ENCODE results near the gene DOCK7. TPM values are rescaled to one million over a fixed set of nuclear protein-coding genes. Genes with fewer than 3 reads are reported as not detected.
"Not testable (repeated sequence)": the region's sequence is repeated elsewhere in the genome, so short reads cannot be mapped to it uniquely, and the experiment has no call there.

DOCK7 gene
- total and polyA plus RNA-seq, 7 donors, result 3.1 to 12.9 (median 7.0) TPM

DNA sequence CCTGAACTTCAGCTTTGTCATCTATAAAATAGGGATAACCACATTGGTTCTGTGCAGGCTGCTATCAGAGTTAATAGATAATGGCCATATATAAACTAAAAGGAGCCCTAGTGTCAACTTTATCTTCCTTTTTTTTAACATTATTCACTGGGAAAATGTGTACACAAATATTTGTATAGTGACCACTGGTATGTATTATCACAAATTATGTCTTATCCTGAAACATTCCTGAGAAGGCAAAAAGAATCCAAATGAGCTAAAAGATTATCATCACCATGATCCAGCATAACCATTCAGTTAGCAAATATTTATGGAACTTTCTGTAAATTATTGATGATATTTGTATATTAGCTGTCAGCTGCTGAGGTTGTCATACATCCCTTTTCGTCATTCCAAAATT lies 74.3 kb downstream of the DOCK7 start:
- Histone ChIP-seq H3K27ac (no peak overlapping the region), H3K4me3 (no peak overlapping the region), H3K36me3 (ENCODE audit: insufficient read depth in 1 of 2, low read depth in 1 of 2) (peaks cover 0 to 25% of the 10 kb centered on the region in 2 donors), H3K9me3 (no peaks in the 10 kb centered on the region), H3K27me3 (ENCODE audit: insufficient read depth in 3 of 3, low read length in 2 of 3) (no peaks in the 10 kb centered on the region), H3K4me1 (no peaks in the 10 kb centered on the region)
- no peak for ATAC-seq
- no peak for DNase-seq
- WGBS, 3 donors, result 94 to 98% (median 97%) methylated on average over 1 of the region's 1 CpG
- TF ChIP-seq, protein P1, sequence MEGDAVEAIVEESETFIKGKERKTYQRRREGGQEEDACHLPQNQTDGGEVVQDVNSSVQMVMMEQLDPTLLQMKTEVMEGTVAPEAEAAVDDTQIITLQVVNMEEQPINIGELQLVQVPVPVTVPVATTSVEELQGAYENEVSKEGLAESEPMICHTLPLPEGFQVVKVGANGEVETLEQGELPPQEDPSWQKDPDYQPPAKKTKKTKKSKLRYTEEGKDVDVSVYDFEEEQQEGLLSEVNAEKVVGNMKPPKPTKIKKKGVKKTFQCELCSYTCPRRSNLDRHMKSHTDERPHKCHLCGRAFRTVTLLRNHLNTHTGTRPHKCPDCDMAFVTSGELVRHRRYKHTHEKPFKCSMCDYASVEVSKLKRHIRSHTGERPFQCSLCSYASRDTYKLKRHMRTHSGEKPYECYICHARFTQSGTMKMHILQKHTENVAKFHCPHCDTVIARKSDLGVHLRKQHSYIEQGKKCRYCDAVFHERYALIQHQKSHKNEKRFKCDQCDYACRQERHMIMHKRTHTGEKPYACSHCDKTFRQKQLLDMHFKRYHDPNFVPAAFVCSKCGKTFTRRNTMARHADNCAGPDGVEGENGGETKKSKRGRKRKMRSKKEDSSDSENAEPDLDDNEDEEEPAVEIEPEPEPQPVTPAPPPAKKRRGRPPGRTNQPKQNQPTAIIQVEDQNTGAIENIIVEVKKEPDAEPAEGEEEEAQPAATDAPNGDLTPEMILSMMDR (IDR thresholded peaks at IDR 0.05), result no peak
- intact Hi-C loops (cut with DNase I), result no loop called here

DNA sequence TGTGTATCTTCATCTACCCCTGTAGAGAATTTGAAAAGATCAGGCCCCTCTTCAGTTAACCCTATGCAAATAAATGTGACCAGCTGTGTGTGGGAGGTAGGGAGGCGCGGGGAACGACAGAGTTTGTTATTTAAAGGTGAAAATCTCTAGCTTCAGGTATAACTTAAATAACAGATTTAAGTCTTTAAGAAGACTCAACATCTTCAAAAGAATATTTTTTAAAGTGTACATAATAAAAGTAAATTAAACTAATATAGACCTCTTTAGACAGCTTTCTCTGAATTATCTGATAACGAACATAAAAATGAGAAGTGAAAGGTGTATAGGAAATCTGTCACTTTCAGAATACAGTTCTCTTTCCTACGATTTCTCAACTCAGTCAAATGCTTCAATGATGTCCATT lies 74.9 kb downstream of the DOCK7 start:
- no peaks in the 10 kb centered on the region for H3K4me1 ChIP-seq
- H3K27me3 ChIP-seq (ENCODE audit: insufficient read depth in 3 of 3, low read length in 2 of 3), result no peaks in the 10 kb centered on the region
- no peak overlapping the region for H3K27ac ChIP-seq
- DNase-seq, result no peak
- WGBS, 3 donors, result 88% methylated on average over 5 of the region's 5 CpGs
- TF ChIP-seq, protein P1 (IDR thresholded peaks at IDR 0.05), result no peak
- peaks cover 0 to 19% of the 10 kb centered on the region in 2 donors for H3K36me3 ChIP-seq (ENCODE audit: insufficient read depth in 1 of 2, low read depth in 1 of 2)
- H3K9me3 ChIP-seq, result no peaks in the 10 kb centered on the region
- no peak for ATAC-seq
- H3K4me3 ChIP-seq, result no peak overlapping the region
- intact Hi-C loops (cut with DNase I), result no loop called here

DNA sequence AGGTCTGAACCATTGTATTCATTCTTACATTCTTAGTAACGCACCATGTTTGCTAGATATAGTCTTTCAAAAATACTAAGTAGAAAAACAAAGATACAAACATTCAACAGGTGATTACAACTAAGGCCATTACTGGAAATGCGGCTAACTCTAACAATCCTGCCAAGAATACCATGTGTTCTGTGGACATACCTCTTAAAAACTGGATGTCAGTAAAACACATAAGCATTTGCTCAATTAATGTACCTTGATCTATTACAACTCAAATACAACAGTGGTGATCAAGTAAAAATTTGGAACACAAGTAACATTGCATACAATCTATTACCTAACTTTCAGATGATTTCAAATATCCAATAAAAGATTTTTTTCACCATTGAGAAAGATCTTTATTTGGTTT lies 75.4 kb downstream of the DOCK7 start:
- 89 to 96% (median 89%) methylated on average over 2 of the region's 2 CpGs for WGBS, 3 donors
- no peak overlapping the region for H3K27ac ChIP-seq
- TF ChIP-seq, protein P1 (IDR thresholded peaks at IDR 0.05), result no peak
- intact Hi-C loops (cut with DNase I), result no loop called here
- H3K9me3 ChIP-seq, result no peaks in the 10 kb centered on the region
- ATAC-seq (no peak), DNase-seq (no peak)
- no peak overlapping the region for H3K4me3 ChIP-seq
- no peaks in the 10 kb centered on the region for H3K4me1 ChIP-seq
- H3K36me3 ChIP-seq (ENCODE audit: insufficient read depth in 1 of 2, low read depth in 1 of 2), result peaks cover 0 to 14% of the 10 kb centered on the region in 2 donors
- H3K27me3 ChIP-seq (ENCODE audit: insufficient read depth in 3 of 3, low read length in 2 of 3), result no peaks in the 10 kb centered on the region

DNA sequence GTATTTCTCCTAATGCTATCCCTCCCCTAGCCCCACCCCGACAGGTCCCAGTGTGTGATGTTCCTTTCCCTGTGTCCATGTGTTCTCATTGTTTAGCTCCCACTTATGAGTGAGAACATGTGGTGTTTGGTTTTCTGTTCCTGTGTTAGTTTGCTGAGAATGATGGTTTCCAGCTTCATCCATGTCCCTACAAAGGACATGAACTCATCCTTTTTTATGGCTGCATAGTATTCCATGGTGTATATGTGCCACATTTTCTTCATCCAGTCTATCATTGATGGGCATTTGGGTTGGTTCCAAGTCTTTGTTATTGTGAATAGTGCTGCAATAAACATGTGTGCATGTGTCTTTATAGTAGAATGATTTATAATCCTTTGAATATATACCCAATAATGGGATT lies 77.6 kb downstream of the DOCK7 start:
- H3K9me3 ChIP-seq; H3K27ac ChIP-seq; DNase-seq; H3K4me3 ChIP-seq; intact Hi-C loops (cut with DNase I); H3K27me3 ChIP-seq (ENCODE audit: insufficient read depth in 3 of 3, low read length in 2 of 3); ATAC-seq; H3K4me1 ChIP-seq: not testable (repeated sequence)
- WGBS, 3 donors, result 92 to 100% (median 98%) methylated on average over 1 of the region's 1 CpG
- H3K36me3 ChIP-seq (ENCODE audit: insufficient read depth in 1 of 2, low read depth in 1 of 2), result peaks cover 0 to 11% of the 10 kb centered on the region in 2 donors

DNA sequence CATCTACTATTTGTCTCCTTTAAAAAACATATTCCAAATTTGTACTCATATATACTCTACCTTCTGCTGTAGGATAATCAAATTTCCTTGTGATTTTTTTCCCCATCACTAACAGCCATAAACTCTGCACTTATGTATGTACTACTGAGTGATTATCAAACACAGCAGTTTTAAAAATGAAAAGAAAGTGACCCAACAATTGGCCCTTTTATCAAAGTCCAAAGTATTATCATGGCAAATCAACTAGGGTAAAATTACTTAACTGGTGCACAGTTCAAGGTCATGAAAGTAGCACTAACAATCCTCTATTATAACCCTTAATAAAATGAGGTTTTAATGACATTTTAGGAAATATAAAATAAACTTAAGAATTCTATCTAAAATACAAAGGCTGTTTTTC lies 79.3 kb downstream of the DOCK7 start:
- Histone ChIP-seq H3K9me3 (no peaks in the 10 kb centered on the region), H3K27ac (no peak overlapping the region), H3K4me3 (no peak overlapping the region), H3K36me3 (ENCODE audit: insufficient read depth in 1 of 2, low read depth in 1 of 2) (peaks cover 0 to 11% of the 10 kb centered on the region in 2 donors), H3K27me3 (ENCODE audit: insufficient read depth in 3 of 3, low read length in 2 of 3) (no peaks in the 10 kb centered on the region), H3K4me1 (no peaks in the 10 kb centered on the region)
- TF ChIP-seq, protein P1 (IDR thresholded peaks at IDR 0.05), result no peak
- ATAC-seq (no peak), DNase-seq (no peak)
- intact Hi-C loops (cut with DNase I), result no loop called here
